GM06990 (cell line): Measurements from ENCODE around the gene CCL16.

Experiments
- DNase-seq: peaks from one replicate; pipeline ENCODE4 v3.0.0-alpha.2; 2011; ENCODE audit not compliant: insufficient read length; ENCODE audit errors: extremely low read depth
- H3K27me3 ChIP-seq: replicated peaks from 2 replicates; pipeline ENCODE4 v1.6.0; 2011; ENCODE audit warnings: low read length; ENCODE audit not compliant: control insufficient read depth, insufficient read depth
- H3K36me3 ChIP-seq: 2 replicates; pipeline ENCODE4 v1.5.1; 2011; ENCODE audit warnings: low read length; ENCODE audit not compliant: control insufficient read depth, insufficient read depth
- H3K4me3 ChIP-seq: replicated peaks from 2 replicates; pipeline ENCODE4 v1.5.1; 2011; ENCODE audit warnings: low read depth, mild to moderate bottlenecking, control low read depth, low read length
- TF ChIP-seq, protein P1 (sequence below): IDR thresholded peaks from 2 replicates; pipeline ENCODE4 v1.5.1; 2011; ENCODE audit warnings: low read length, control low read depth, mild to moderate bottlenecking, inconsistent platforms; ENCODE audit not compliant: insufficient read depth, poor library complexity, severe bottlenecking

CCL16 gene

GRCh38 chr17:35968520-35969054, 12.7 kb downstream of the CCL16 start:
- Histone ChIP-seq H3K4me3 (no peak overlapping the region), H3K27me3 (no peaks in the 10 kb centered on the region), H3K36me3 (no peaks in the 10 kb centered on the region)
- TF ChIP-seq, protein P1, sequence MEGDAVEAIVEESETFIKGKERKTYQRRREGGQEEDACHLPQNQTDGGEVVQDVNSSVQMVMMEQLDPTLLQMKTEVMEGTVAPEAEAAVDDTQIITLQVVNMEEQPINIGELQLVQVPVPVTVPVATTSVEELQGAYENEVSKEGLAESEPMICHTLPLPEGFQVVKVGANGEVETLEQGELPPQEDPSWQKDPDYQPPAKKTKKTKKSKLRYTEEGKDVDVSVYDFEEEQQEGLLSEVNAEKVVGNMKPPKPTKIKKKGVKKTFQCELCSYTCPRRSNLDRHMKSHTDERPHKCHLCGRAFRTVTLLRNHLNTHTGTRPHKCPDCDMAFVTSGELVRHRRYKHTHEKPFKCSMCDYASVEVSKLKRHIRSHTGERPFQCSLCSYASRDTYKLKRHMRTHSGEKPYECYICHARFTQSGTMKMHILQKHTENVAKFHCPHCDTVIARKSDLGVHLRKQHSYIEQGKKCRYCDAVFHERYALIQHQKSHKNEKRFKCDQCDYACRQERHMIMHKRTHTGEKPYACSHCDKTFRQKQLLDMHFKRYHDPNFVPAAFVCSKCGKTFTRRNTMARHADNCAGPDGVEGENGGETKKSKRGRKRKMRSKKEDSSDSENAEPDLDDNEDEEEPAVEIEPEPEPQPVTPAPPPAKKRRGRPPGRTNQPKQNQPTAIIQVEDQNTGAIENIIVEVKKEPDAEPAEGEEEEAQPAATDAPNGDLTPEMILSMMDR = no peak
- no peak for DNase-seq

DNA sequence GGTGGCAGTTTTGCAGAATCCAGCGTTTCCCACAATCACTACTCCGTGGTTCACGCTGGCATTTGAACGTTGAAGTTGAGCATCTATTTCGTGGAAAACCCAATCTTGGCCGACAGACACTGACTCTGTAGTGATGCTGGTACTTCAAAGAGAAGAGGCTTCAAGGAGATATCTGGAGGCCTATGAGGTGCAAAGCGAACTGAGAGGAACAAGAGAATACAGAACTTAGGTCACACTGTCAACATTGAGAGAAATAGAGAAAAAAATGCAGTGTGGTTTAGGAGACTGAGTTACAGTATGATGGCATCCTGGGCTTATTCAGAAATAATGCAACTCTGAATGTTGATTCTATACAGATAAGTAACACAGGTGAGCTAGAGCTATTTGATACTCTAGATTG, 16.0 kb downstream of the CCL16 start:
- no peak for DNase-seq
- Histone ChIP-seq H3K27me3 (no peaks in the 10 kb centered on the region), H3K36me3 (no peaks in the 10 kb centered on the region), H3K4me3 (no peak overlapping the region)
- TF ChIP-seq, protein P1 = no peak

DNA sequence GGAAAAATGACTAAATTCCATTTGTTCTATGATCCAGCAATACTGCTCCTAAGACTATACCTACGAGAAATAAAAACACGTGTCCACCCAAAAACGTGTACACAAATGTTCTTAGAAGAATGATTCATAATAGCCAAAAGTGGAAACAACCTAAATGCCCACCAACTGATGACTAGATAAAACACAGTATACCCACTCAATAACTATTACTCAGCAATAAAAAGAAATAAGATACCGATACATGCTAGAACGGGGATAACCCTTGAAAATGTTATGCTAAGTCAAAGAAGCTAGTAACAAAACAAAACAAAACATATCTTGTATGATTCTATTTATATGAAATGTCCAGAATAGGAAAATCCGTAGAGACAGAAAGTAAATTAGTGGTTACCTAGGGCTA, 17.6 kb downstream of the CCL16 start:
- TF ChIP-seq, protein P1 = no peak
- no peak for DNase-seq
- Histone ChIP-seq H3K36me3 (no peaks in the 10 kb centered on the region), H3K27me3 (no peaks in the 10 kb centered on the region), H3K4me3 (no peak overlapping the region)

DNA sequence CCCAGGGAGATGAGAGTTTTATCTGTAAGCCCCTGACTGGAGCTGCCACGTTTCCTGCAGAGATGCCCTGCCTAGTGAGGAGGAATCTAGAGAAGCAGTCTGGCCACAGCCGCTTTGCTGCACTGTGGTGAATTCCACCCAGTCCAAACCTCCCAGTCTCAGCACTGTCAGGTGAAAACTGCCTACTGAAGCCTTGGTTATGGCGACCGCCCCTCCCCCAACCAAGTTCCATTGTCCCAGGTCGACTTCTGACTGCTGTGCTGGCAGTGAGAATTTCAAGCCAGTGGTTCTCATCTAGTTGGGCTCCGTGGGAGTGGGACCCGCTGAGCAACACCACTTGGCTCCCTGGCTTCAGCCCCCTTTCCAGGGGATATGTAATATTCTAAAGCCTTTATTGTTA, 27.6 kb downstream of the CCL16 start:
- DNase-seq = no peak
- Histone ChIP-seq H3K27me3 (no peaks in the 10 kb centered on the region), H3K4me3 (no peak overlapping the region), H3K36me3 (no peaks in the 10 kb centered on the region)
- TF ChIP-seq, protein P1 = no peak

DNA sequence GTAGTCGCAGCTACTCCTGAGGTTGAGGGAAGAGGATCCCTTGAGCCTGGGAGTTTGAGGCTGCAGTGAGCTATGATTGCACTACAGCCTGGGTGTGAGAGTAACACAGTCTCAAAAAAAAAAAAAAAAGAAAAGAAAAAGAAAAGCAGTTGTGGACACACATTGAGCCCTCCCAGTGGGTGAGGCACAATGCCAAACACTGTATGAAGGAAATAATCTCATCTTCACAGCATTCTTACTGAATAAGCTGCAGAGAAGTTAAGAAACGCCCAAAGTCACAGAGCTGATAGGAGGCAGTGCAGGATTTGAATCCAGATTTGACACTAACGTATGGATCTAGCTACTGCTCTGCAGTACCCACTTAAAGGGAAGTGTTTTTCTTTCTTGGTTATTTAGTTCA, 31.9 kb downstream of the CCL16 start:
- no peak for DNase-seq
- Histone ChIP-seq H3K27me3 (no peaks in the 10 kb centered on the region), H3K36me3 (no peaks in the 10 kb centered on the region), H3K4me3 (no peak overlapping the region)
- TF ChIP-seq, protein P1 = no peak

GRCh38 chr17:35948092-35948491, 33.2 kb downstream of the CCL16 start:
- H3K4me3 ChIP-seq = no peak overlapping the region
- no peaks in the 10 kb centered on the region for H3K27me3 ChIP-seq
- no peak for DNase-seq
- TF ChIP-seq, protein P1 = no peak
- H3K36me3 ChIP-seq = no peaks in the 10 kb centered on the region
